MM.1S (cell line): ENCODE data around the gene GNLY.

Source experiments
- DNase-seq: peaks from one replicate; pipeline ENCODE4 v3.0.0-alpha.2; 2015
- H2AFZ ChIP-seq: fragments of 300-600 bp; sonication (generic); 2 replicates; pipeline ENCODE4 v1.6.0; 2016; ENCODE audit warnings: antibody characterized with exemption, low read length
- H3F3A ChIP-seq: fragments of 300-600 bp; sonication (generic); 2 replicates; pipeline ENCODE4 v1.6.1; 2016; ENCODE audit warnings: mild to moderate bottlenecking, antibody characterized with exemption, low read length, moderate library complexity, mixed read lengths; ENCODE audit not compliant: insufficient read depth
- H3K27ac ChIP-seq: fragments of 300-600 bp; sonication (generic); 2 replicates; pipeline ENCODE4 v1.5.1; 2016; ENCODE audit warnings: mild to moderate bottlenecking, low read length
- H3K27me3 ChIP-seq: fragments of 300-600 bp; sonication (generic); replicated peaks from 2 replicates; pipeline ENCODE4 v1.6.0; 2016; ENCODE audit warnings: low read length; ENCODE audit not compliant: insufficient read depth
- H3K36me3 ChIP-seq: fragments of 300-600 bp; sonication (generic); replicated peaks from 2 replicates; pipeline ENCODE4 v1.6.1; 2016; ENCODE audit warnings: mild to moderate bottlenecking, low read length, mixed read lengths; ENCODE audit not compliant: insufficient read depth
- H3K4me1 ChIP-seq: fragments of 300-600 bp; sonication (generic); 2 replicates; pipeline ENCODE4 v1.6.1; 2016; ENCODE audit warnings: low read length, mixed read lengths
- H3K4me2 ChIP-seq: fragments of 300-600 bp; sonication (generic); 2 replicates; pipeline ENCODE4 v1.6.0; 2016; ENCODE audit warnings: low read depth, low read length
- H3K4me3 ChIP-seq: fragments of 300-600 bp; sonication (generic); 2 replicates; pipeline ENCODE4 v1.5.1; 2016; ENCODE audit warnings: low read length, mixed read lengths
- H3K79me2 ChIP-seq: fragments of 300-600 bp; sonication (generic); 2 replicates; pipeline ENCODE4 v1.6.1; 2016; ENCODE audit warnings: mixed run types, low read length, mixed read lengths
- H3K9ac ChIP-seq: fragments of 300-600 bp; sonication (generic); 2 replicates; pipeline ENCODE4 v1.6.1; 2016; ENCODE audit warnings: low read length, mixed read lengths
- H3K9me2 ChIP-seq: fragments of 300-600 bp; sonication (generic); replicated peaks from 2 replicates; pipeline ENCODE4 v1.6.1; 2016; ENCODE audit warnings: mild to moderate bottlenecking, low read length, mixed read lengths; ENCODE audit not compliant: insufficient read depth
- H3K9me3 ChIP-seq: fragments of 300-600 bp; sonication (generic); replicated peaks from 2 replicates; pipeline ENCODE4 v1.6.1; 2016; ENCODE audit warnings: mild to moderate bottlenecking, low read length, mixed read lengths; ENCODE audit not compliant: insufficient read depth
- H4K20me1 ChIP-seq: fragments of 300-600 bp; sonication (generic); 2 replicates; pipeline ENCODE4 v1.6.1; 2016; ENCODE audit warnings: mild to moderate bottlenecking, low read length, moderate library complexity, mixed read lengths; ENCODE audit not compliant: insufficient read depth
- EZH2 ChIP-seq: fragments of 300-600 bp; sonication (generic); optimal IDR thresholded peaks from 2 replicates; pipeline ENCODE3; 2017; ENCODE audit warnings: low read depth, mild to moderate bottlenecking, antibody characterized with exemption, low read length, mixed read lengths
- EZH2phosphoT487 ChIP-seq: fragments of 300-600 bp; sonication (generic); IDR thresholded peaks from 2 replicates; pipeline ENCODE4 v1.6.1; 2018; ENCODE audit warnings: antibody characterized with exemption, low read length
- TF ChIP-seq, protein P1 (sequence below): fragments of 300-600 bp; sonication (generic); IDR thresholded peaks from 2 replicates; pipeline ENCODE4 v1.5.1; 2016; ENCODE audit warnings: antibody characterized with exemption, low read length, mixed read lengths

Gene GNLY

GRCh38 chr2:85680707-85681371, 13.3 kb upstream of the GNLY start:
- Histone ChIP-seq H4K20me1 (no peaks in the 10 kb centered on the region), H3F3A (peaks cover 15% of the 10 kb centered on the region), H3K36me3 (no peaks in the 10 kb centered on the region), H3K9ac (no peak overlapping the region), H3K4me3 (no peak overlapping the region), H3K9me2 (no peaks in the 10 kb centered on the region), H3K9me3 (no peaks in the 10 kb centered on the region), H2AFZ (no peak overlapping the region), H3K27me3 (no peaks in the 10 kb centered on the region), H3K4me2 (no peak overlapping the region), H3K79me2 (no peaks in the 10 kb centered on the region), H3K4me1 (peaks cover 22% of the 10 kb centered on the region), H3K27ac (no peak overlapping the region)
- no peak for DNase-seq
- no peak for TF ChIP-seq EZH2

DNA sequence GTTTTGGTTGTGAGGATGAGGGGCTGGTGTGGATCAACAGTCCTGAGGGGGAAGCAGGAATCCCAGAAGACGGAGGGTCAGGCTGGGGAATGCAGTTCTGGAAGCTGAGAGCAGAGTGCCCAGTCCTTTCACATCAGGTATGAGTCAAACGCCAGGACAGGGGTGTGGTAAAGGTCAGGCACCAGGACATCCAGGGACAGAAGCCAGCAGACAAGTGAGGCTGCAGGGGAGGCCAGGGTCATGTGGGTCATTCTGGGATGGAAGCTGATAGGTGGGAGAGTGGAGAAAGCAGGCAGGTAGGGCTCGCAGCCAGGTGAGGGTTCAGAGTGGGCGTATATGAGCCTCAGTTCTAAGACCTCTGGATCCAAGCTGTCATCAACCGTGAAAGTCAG, 12.8 kb upstream of the GNLY start:
- Histone ChIP-seq H3K9ac (no peak overlapping the region), H3K9me3 (no peaks in the 10 kb centered on the region), H3F3A (peaks cover 15% of the 10 kb centered on the region), H3K36me3 (no peaks in the 10 kb centered on the region), H3K27ac (no peak overlapping the region), H3K9me2 (no peaks in the 10 kb centered on the region), H4K20me1 (no peaks in the 10 kb centered on the region), H3K4me3 (no peak overlapping the region), H3K4me2 (no peak overlapping the region), H3K4me1 (peaks cover 23% of the 10 kb centered on the region), H3K27me3 (no peaks in the 10 kb centered on the region), H3K79me2 (no peaks in the 10 kb centered on the region), H2AFZ (no peak overlapping the region)
- TF ChIP-seq EZH2phosphoT487 (no peak), EZH2 (no peak)
- TF ChIP-seq, protein P1, sequence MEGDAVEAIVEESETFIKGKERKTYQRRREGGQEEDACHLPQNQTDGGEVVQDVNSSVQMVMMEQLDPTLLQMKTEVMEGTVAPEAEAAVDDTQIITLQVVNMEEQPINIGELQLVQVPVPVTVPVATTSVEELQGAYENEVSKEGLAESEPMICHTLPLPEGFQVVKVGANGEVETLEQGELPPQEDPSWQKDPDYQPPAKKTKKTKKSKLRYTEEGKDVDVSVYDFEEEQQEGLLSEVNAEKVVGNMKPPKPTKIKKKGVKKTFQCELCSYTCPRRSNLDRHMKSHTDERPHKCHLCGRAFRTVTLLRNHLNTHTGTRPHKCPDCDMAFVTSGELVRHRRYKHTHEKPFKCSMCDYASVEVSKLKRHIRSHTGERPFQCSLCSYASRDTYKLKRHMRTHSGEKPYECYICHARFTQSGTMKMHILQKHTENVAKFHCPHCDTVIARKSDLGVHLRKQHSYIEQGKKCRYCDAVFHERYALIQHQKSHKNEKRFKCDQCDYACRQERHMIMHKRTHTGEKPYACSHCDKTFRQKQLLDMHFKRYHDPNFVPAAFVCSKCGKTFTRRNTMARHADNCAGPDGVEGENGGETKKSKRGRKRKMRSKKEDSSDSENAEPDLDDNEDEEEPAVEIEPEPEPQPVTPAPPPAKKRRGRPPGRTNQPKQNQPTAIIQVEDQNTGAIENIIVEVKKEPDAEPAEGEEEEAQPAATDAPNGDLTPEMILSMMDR = no peak
- DNase-seq = no peak

- no peaks in the 10 kb centered on the region for H3K79me2 ChIP-seq
- no peak for DNase-seq
- no peak overlapping the region for H3K9ac ChIP-seq
- H3K4me2 ChIP-seq = no peak overlapping the region
- H3K27me3 ChIP-seq = no peaks in the 10 kb centered on the region
- H3F3A ChIP-seq = peaks cover 15% of the 10 kb centered on the region
- no peaks in the 10 kb centered on the region for H4K20me1 ChIP-seq
- peaks cover 23% of the 10 kb centered on the region for H3K4me1 ChIP-seq
- H3K27ac ChIP-seq = no peak overlapping the region
- H3K9me2 ChIP-seq = no peaks in the 10 kb centered on the region
- H2AFZ ChIP-seq = no peak overlapping the region
- TF ChIP-seq EZH2phosphoT487 (no peak), EZH2 (no peak)
- TF ChIP-seq, protein P1 = no peak
- H3K9me3 ChIP-seq = no peaks in the 10 kb centered on the region
- H3K4me3 ChIP-seq = no peak overlapping the region
- no peaks in the 10 kb centered on the region for H3K36me3 ChIP-seq
These were observed 12.4 kb upstream of the GNLY start for GRCh38 chr2:85681776-85682175.

- H4K20me1 ChIP-seq = no peaks in the 10 kb centered on the region
- no peak overlapping the region for H3K4me2 ChIP-seq
- no peaks in the 10 kb centered on the region for H3K9me3 ChIP-seq
- H3K9ac ChIP-seq = no peak overlapping the region
- no peaks in the 10 kb centered on the region for H3K27me3 ChIP-seq
- H3K27ac ChIP-seq = no peak overlapping the region
- no peak for DNase-seq
- TF ChIP-seq EZH2phosphoT487 = no peak
- TF ChIP-seq, protein P1 = no peak
- TF ChIP-seq EZH2 = no peak
- H2AFZ ChIP-seq = no peak overlapping the region
- no peaks in the 10 kb centered on the region for H3K36me3 ChIP-seq
- H3F3A ChIP-seq = peaks cover 15% of the 10 kb centered on the region
- H3K4me1 ChIP-seq = peaks cover 23% of the 10 kb centered on the region
- no peaks in the 10 kb centered on the region for H3K79me2 ChIP-seq
- H3K9me2 ChIP-seq = no peaks in the 10 kb centered on the region
- H3K4me3 ChIP-seq = no peak overlapping the region
These were observed 11.8 kb upstream of the GNLY start for GRCh38 chr2:85682378-85682777.
